GM21825 (cell line): ENCODE measurements around the gene NLRP8.
"Not testable (repeated sequence)": the region's sequence is repeated elsewhere in the genome, so short reads cannot be mapped to it uniquely, and the experiment has no call there.

Experiments
- ATAC-seq: cut with Tn5 transposase; IDR thresholded peaks from one replicate; pipeline ENCODE4 v1.9.1; 2021; ENCODE audit warnings: mild to moderate bottlenecking, moderate library complexity; ENCODE audit not compliant: unreplicated experiment

NLRP8 gene

DNA sequence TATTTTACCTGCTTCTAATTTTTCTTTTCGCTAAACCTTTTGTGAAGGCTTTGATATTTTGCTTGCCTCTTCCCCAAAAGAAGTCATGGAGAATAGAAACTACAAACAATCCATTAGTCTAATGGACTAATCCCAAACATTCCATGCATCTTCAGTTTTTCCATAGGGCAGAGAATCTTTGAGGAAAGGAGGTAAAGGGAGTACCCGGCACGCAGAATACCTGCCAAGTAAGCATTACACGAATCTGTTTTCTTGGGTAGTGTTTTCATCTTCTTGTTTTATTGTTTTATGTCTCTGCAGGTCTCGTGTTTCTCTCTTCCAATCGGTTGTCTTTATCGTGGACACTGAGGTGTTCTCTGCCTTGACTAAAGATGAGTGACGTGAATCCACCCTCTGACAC, at the start of gene NLRP8:
Gene NLRP8, plus strand, starts transcription at position 301 of the 400 bp plus-strand sequence.
- no peak for ATAC-seq

- ATAC-seq: no peak
Observed at GRCh38 chr19:55898911-55899310, 48.7 kb upstream of the NLRP8 start.

DNA sequence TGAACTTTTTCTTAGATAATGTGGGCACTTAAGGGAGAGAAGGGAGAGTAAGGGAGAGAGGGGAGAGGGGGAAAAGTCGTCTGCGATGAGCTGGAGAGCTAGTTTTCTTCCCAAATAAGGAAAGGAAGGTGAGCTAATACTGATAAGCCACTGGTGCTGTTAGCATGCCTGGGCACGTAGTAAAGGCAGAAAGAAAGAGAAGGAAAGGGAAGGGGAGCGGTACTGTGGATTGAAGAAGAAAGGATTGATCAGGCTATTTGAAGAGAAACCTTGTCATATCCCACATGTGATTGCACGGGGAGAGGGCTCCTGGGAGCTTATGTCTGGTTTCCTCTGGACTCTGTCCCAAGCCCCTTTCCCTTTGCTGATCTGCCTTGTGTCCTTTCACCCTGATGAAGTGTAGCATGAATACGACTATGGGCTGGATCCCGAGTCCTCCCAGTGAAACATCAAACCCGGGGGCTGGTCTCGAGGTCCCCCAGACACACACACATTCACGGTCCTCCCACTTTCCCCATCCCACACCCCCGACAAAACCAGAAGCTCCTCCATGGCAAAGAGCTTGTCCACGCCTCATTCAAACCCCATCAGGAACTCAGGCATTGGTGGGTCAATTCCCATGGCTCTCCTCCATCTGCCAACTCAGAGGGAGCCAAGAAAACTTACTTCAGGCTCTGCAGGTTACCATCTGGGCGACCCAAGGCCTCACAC, 46.1 kb upstream of the NLRP8 start:
- no peak for ATAC-seq

DNA sequence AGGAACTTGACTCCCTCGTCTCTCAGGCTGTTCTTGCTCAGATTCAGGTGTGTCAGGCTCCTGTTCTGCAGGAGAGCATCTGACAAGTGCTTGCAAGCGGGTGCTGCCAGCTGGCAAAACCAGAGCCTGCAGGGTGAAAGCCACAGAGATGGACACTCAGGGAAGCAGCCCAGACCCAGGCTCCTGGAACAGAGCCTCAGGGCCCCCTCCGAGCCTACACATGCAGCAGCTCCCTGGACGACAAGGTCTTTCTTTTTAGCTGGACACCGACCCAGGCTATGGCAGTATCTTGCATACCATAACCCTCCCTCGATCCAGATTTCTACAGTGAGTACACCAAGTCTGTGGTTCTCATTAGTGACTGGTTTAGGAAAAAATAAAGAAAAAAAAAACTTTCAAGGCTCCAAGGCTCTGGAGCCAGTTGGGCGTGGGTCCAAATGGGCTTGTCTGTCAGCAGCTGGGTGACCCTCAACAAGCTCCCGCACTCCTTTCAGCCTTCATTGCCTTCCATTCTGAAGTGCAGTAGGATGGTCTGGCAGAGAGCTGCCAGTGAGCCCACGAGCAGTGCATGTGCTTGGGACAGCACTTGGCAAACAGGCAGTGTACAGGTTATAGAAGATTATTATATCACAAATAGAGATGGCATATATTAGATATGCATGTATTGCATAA, 45.4 kb upstream of the NLRP8 start:
- ATAC-seq: no peak

GRCh38 chr19:55907286-55907685, 40.3 kb upstream of the NLRP8 start:
- ATAC-seq: no peak

DNA sequence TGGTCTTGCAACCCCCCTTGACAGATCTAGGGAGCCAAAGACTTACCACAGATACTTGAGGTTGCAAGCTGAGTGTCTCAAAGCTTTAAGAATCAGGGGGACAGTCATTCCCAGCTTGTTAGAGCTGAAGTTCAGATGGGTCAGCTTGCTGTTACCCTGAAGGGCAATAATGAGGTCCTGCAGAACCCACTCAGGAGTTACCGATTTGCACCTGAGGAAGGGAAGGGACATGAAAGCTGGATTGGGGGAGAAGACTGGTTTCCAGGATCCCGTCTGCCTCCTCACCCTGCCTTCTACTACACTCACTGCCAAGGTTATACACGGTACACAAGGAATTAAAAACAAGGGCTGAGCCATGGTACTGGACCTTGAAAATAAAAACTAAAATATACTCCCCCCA, 39.9 kb upstream of the NLRP8 start:
- no peak for ATAC-seq

- ATAC-seq: no peak
Observed at GRCh38 chr19:55909801-55910200, 37.8 kb upstream of the NLRP8 start.

DNA sequence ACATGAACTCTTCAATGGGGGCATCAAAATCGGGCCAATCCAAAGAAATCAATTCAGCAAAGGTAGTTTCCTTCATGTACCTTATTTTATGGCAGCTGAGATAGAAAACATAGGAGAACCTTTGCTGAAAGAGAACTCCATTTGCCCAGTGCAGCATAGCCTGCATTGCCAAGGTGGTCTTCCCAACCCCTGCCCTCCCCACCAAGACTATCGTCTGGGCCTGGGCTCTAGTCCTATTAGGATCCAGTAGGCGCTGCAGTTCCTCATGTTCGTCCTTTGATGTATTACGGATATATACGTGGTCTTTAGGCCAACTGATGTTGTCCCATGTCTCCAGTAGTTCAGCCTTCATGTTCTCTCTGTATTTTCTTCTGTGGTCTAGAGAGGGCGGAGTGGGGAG, 34.7 kb upstream of the NLRP8 start:
- ATAC-seq: no peak

GRCh38 chr19:55913643-55914268, 33.9 kb upstream of the NLRP8 start:
- ATAC-seq: no peak

DNA sequence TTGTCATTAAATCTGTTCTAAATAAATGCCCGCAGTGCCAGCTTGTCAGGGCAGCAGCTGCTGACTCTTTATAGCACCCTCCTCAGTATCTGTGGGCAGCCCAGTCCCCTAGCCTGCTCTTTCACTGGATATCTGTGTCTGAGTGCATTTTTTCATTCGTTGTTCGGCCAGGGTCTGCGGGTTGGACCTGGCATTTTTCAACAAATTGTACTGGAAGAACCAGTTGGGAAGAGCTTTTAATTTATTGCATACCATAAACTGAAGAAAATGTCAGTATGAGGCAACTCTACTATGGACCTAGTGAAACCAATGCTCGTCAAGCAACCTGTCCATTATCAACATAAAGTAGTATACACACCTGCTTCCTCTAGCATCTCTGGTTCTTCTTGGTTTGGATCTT, 24.1 kb upstream of the NLRP8 start:
- ATAC-seq: no peak

- no peak for ATAC-seq
Observed at GRCh38 chr19:55927991-55928390, 19.6 kb upstream of the NLRP8 start.

- not testable (repeated sequence) for ATAC-seq
Observed at GRCh38 chr19:55929258-55929657, 18.4 kb upstream of the NLRP8 start.

- ATAC-seq: no peak
Observed at GRCh38 chr19:55930996-55931515, 16.6 kb upstream of the NLRP8 start.

GRCh38 chr19:55931936-55932386, 15.7 kb upstream of the NLRP8 start, which contains the start of gene NLRP13:
Gene NLRP13 (minus strand): TSS chr19:55932336. CDS start chr19:55932311, 25 bp downstream.
- no peak for ATAC-seq

DNA sequence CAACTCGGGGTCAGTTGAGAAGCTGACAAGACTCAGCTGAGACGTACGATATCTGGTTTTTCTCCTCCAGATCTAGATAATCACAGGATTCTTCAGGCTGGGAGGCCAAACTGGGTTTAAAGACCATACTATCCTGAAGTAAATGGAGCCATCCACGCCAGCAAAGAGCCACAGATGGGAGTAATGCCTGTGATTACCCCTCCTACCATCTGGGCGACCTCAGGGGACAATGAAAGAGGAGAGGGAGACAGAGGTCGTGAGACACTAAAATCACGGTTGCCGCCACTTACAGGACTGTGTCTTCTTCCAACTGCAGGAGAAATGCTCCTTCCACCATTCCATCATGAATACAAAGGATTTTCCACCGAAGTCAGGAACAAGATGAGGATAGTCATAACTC, 12.4 kb upstream of the NLRP8 start:
- no peak for ATAC-seq

- ATAC-seq: no peak
Observed at GRCh38 chr19:55939206-55939605, 8.4 kb upstream of the NLRP8 start.

GRCh38 chr19:55940306-55940705, 7.3 kb upstream of the NLRP8 start:
- no peak for ATAC-seq

DNA sequence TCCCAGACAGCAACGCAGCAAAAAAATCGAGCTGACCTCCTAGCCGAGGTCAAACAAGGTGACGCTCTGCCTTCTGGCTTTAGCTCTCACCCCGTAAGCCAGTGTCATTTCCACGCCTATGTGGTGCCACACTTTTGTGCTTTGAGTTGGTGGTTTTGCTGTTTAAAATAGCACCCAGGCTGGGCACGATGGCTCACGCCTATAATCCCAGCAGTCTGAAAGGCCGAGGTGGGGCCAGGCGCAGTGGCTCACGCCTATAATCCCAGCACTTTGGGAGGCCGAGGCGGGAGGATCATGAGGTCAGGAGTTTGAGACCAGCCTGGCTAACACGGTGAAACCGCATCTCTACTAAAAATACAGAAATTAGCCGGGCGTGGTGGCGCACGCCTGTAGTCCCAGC, 2.9 kb downstream of the NLRP8 start:
- not testable (repeated sequence) for ATAC-seq

DNA sequence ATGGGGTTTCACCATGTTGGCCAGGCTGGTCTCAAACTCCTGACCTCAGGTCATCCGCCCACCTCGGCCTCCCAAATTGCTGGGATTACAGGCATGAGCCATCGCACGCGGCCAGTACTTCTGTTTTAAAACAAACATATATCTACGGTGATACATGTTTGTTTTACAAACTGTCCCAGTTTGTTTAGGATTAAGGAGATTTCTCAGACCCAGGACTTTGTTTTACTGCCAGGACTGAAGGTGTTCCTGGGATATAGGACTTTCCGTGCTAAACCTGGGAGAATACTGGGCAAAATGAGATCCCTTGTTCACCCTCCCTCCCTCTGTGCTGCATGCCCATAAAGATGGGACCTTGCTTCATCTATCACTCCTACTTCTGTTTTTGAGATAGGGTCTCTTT, 8.8 kb downstream of the NLRP8 start:
- no peak for ATAC-seq

DNA sequence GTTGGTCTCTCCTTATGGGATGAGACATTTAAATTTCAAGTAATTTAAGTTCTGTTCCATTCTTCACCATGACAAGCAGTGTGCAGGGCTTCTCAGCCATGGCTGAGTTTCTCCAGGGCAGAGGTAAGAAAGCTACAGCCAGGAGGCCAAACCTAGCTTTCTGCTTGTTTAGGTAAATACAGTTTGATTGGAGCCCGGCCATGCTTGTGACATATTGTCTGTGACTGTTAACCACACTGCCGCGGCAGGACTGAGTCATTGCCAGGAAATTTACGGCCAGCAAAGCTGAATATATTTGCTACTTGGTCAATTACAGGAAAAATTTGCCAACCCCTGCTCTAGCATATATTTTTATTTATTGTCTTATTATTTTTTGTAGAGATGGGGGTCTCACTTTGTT, 10.7 kb downstream of the NLRP8 start:
- no peak for ATAC-seq

GRCh38 chr19:55959996-55960675, 12.5 kb downstream of the NLRP8 start:
- no peak for ATAC-seq
